WTC11 (cell line): Measurements from ENCODE around the gene SRCIN1. TPM values are rescaled to one million over a fixed set of nuclear protein-coding genes. Genes with fewer than 3 reads are reported as not detected.

Source experiments
- ATAC-seq: fragments of 200-7000 bp; cut with Tn5 transposase; 2 replicates; pipeline ENCODE4 v1.10.0; 2021; ENCODE audit warnings: mild to moderate bottlenecking, moderate library complexity
- CTCF ChIA-PET: fragments of 300-600 bp; sonication (Branson Sonifier 250); formaldehyde crosslinking; loops from one replicate; lab custom pipeline; 2021; ENCODE audit warnings: antibody characterized with exemption; lab: Charles Lee
- POLR2A ChIA-PET: fragments of 350-600 bp; sonication (Branson Sonifier 250); formaldehyde crosslinking; loops from one replicate; lab custom pipeline; 2021; ENCODE audit warnings: antibody characterized with exemption; lab: Charles Lee
- DNase-seq: peaks from one replicate; pipeline ENCODE4 v3.0.0; 2021; ENCODE audit warnings: low spot score
- H3K27ac Mint-ChIP-seq: 2 replicates; pipeline ENCODE4 v1.8.0; 2021; ENCODE audit warnings: mixed read lengths
- H3K27me3 Mint-ChIP-seq: 2 replicates; pipeline ENCODE4 v1.8.0; 2021; ENCODE audit warnings: low read depth, mild to moderate bottlenecking, moderate library complexity, mixed read lengths
- H3K36me3 Mint-ChIP-seq: 2 replicates; pipeline ENCODE4 v1.8.0; 2021; ENCODE audit warnings: mixed read lengths
- H3K4me1 Mint-ChIP-seq: 2 replicates; pipeline ENCODE4 v1.8.0; 2022; ENCODE audit warnings: mixed read lengths
- H3K4me3 Mint-ChIP-seq: 2 replicates; pipeline ENCODE4 v1.8.0; 2021; ENCODE audit warnings: mild to moderate bottlenecking, moderate library complexity, mixed read lengths
- H3K9me3 Mint-ChIP-seq: 2 replicates; pipeline ENCODE4 v1.8.0; 2021; ENCODE audit warnings: mixed read lengths
- ARID4B ChIP-seq: sonication (generic); formaldehyde crosslinking; IDR thresholded peaks from 2 replicates; pipeline ENCODE4 v1.8.0; 2023; ENCODE audit warnings: missing genetic modification reagents, mild to moderate bottlenecking, borderline replicate concordance
- ATF3 ChIP-seq: sonication (generic); formaldehyde crosslinking; conservative IDR thresholded peaks from 2 replicates; pipeline ENCODE4 v1.8.1; 2022; ENCODE audit warnings: mild to moderate bottlenecking, missing genetic modification reagents
- CBFB ChIP-seq: sonication (generic); formaldehyde crosslinking; IDR thresholded peaks from 2 replicates; pipeline ENCODE4 v1.8.1; 2022; ENCODE audit warnings: mild to moderate bottlenecking, low read depth, missing genetic modification reagents
- FOXP4 ChIP-seq: sonication (generic); formaldehyde crosslinking; IDR thresholded peaks from 2 replicates; pipeline ENCODE4 v1.8.0; 2022; ENCODE audit warnings: mild to moderate bottlenecking, missing genetic modification reagents
- HMGA2 ChIP-seq: fragments of 250-450 bp; sonication (Bioruptor Pico); IDR thresholded peaks from 2 replicates; pipeline ENCODE4 v1.4.0; 2021; ENCODE audit warnings: mild to moderate bottlenecking, moderate library complexity
- NR2C2 ChIP-seq: sonication (generic); formaldehyde crosslinking; IDR thresholded peaks from 2 replicates; pipeline ENCODE4 v1.8.0; 2022; ENCODE audit warnings: mild to moderate bottlenecking, missing genetic modification reagents
- NR3C1 ChIP-seq: sonication (generic); formaldehyde crosslinking; conservative IDR thresholded peaks from 2 replicates; pipeline ENCODE4 v1.8.1; 2023; ENCODE audit warnings: low read depth, mild to moderate bottlenecking, missing genetic modification reagents
- OVOL2 ChIP-seq: fragments of 250-450 bp; sonication (Bioruptor Pico); IDR thresholded peaks from 2 replicates; pipeline ENCODE4 v1.9.0; 2021; ENCODE audit warnings: mild to moderate bottlenecking, borderline replicate concordance
- PRDM15 ChIP-seq: sonication (generic); formaldehyde crosslinking; IDR thresholded peaks from 2 replicates; pipeline ENCODE4 v1.8.0; 2022; ENCODE audit warnings: missing genetic modification reagents
- SMAD4 ChIP-seq: sonication (generic); formaldehyde crosslinking; IDR thresholded peaks from 2 replicates; pipeline ENCODE4 v1.8.0; 2022; ENCODE audit warnings: mild to moderate bottlenecking, missing genetic modification reagents
- TEAD1 ChIP-seq: sonication (generic); formaldehyde crosslinking; IDR thresholded peaks from 2 replicates; pipeline ENCODE4 v1.8.0; 2022; ENCODE audit warnings: mild to moderate bottlenecking, missing genetic modification reagents
- ZBTB21 ChIP-seq: sonication (generic); formaldehyde crosslinking; IDR thresholded peaks from 2 replicates; pipeline ENCODE4 v1.8.1; 2023; ENCODE audit warnings: mild to moderate bottlenecking, missing genetic modification reagents, borderline replicate concordance
- ZSCAN18 ChIP-seq: fragments of 250-450 bp; sonication (Bioruptor Pico); IDR thresholded peaks from 2 replicates; pipeline ENCODE4 v2.1.2; 2022; ENCODE audit warnings: mild to moderate bottlenecking, moderate library complexity
- total RNA-seq: library from RNA; stranded (reverse); gene quantifications from 3 replicates; pipeline ENCODE4 v1.2.3, GENCODE V29; 2021

The SRCIN1 gene
- total RNA-seq, 1 experiment from 2014 or later, result 17.3 TPM

GRCh38 chr17:38568274-38568673, 37.5 kb downstream of the SRCIN1 start:
- peak; percentile 8; the same call in 1 of the 2 replicates for ATAC-seq
- H3K4me3 Mint-ChIP-seq, result no peak overlapping the region
- TF ChIP-seq NR3C1 (CRISPR knock-in tag) (no peak), TEAD1 (CRISPR knock-in tag) (no peak), OVOL2 (CRISPR knock-in tag) (no peak)
- TF ChIP-seq, all 79 proteins: peak for 0
- Mint-ChIP-seq H3K9me3 (no peaks in the 10 kb centered on the region), H3K27me3 (peaks cover 93% of the 10 kb centered on the region), H3K4me1 (peaks cover 40% of the 10 kb centered on the region), H3K36me3 (no peaks in the 10 kb centered on the region), H3K27ac (no peak overlapping the region)
- ChIA-PET POLR2A (no interaction called here), CTCF (interaction anchor here (0.6 to 2.0 kb wide), 8 partner anchors 9 to 95 kb away, joined by 3 to 9 read pairs (median 3); no protein-coding TSS in a partner anchor)
- peak; percentile 52 for DNase-seq

- Mint-ChIP-seq H3K27ac (no peak overlapping the region), H3K4me1 (peaks cover 42% of the 10 kb centered on the region), H3K9me3 (no peaks in the 10 kb centered on the region), H3K4me3 (no peak overlapping the region), H3K36me3 (no peaks in the 10 kb centered on the region), H3K27me3 (peaks cover 98% of the 10 kb centered on the region)
- ChIA-PET POLR2A (no interaction called here), CTCF (interaction anchor here (1.4 to 10.3 kb wide), 3 partner anchors 9 to 109 kb away, joined by 5 to 501 read pairs (median 17); no protein-coding TSS in a partner anchor)
- TF ChIP-seq ZBTB21, result no peak
- no peak for TF ChIP-seq ARID4B
- TF ChIP-seq NR2C2, result no peak
- TF ChIP-seq SMAD4 (CRISPR knock-in tag), result no peak
- TF ChIP-seq HMGA2 (CRISPR knock-in tag), result no peak
- no peak for TF ChIP-seq ZSCAN18 (CRISPR knock-in tag)
- no peak for TF ChIP-seq FOXP4 (CRISPR knock-in tag)
- TF ChIP-seq CBFB, result no peak
- no peak for TF ChIP-seq PRDM15 (CRISPR knock-in tag)
- TF ChIP-seq ATF3 (CRISPR knock-in tag), result no peak
- no peak for ATAC-seq
- no peak for DNase-seq
Measured at GRCh38 chr17:38567350-38567749, 38.4 kb downstream of the SRCIN1 start.
